SK-N-SH (cell line): ENCODE measurements around the gene CDK9. TPM values are rescaled to one million over a fixed set of nuclear protein-coding genes. Genes with fewer than 3 reads are reported as not detected.
A peak's percentile ranks its signal among the peaks of the same experiment; 100 is the strongest.

Experiments
- CTCF ChIA-PET: fragments of 300-600, 350-600 bp; formaldehyde crosslinking; extraction: SDS; loops from one replicate; lab custom pipeline; 2021; lab: Yijun Ruan, JAX
- POLR2A ChIA-PET: fragments of 350-600 bp; sonication (Branson Sonifier 250); formaldehyde crosslinking; extraction: SDS; loops from one replicate; lab custom pipeline; 2020; ENCODE audit warnings: antibody characterized with exemption, inconsistent platforms; lab: Yijun Ruan, JAX
- DNase-seq: peaks from one replicate; pipeline ENCODE4 v3.0.0; 2012
- H2AFZ ChIP-seq: fragments of 200-600 bp; sonication (generic); 2 replicates; pipeline ENCODE4 v1.8.1; 2016; ENCODE audit warnings: antibody characterized with exemption, mild to moderate bottlenecking, low read depth
- H3F3A ChIP-seq: fragments of 200-600 bp; sonication (generic); replicated peaks from 2 replicates; pipeline ENCODE3; 2016; ENCODE audit warnings: antibody characterized with exemption, mild to moderate bottlenecking; ENCODE audit not compliant: insufficient read depth
- H3K27ac ChIP-seq, 2 experiments: fragments of 200-500 bp in 1 of 2; fragments of 200-600 bp in 1 of 2; sonication (Bioruptor generic) in 1 of 2; sonication (generic), shearing (Covaris generic) in 1 of 2; 2 replicates each; pipeline versions ENCODE4 v1.5.1 to v1.6.1; 2014 to 2016; ENCODE audit warnings: low read depth in 2 of 2, inconsistent platforms in 1 of 2, low read length in 1 of 2, mild to moderate bottlenecking in 1 of 2, mixed read lengths in 1 of 2
- H3K27me3 ChIP-seq: fragments of 200-600 bp; sonication (generic), shearing (Covaris generic); 2 replicates; pipeline ENCODE4 v1.6.1; 2016; ENCODE audit warnings: mixed run types; ENCODE audit not compliant: insufficient read depth
- H3K36me3 ChIP-seq, 2 experiments: fragments of 200-500 bp in 1 of 2; fragments of 200-600 bp in 1 of 2; sonication (Bioruptor generic) in 1 of 2; sonication (generic) in 1 of 2; replicated peaks in 1 of 2; 2 replicates each; pipeline versions ENCODE3 to v1.5.1; 2014 to 2016; ENCODE audit warnings: low read length in 1 of 2, mild to moderate bottlenecking in 1 of 2; ENCODE audit not compliant: insufficient read depth in 2 of 2, control insufficient read depth in 1 of 2
- H3K4me1 ChIP-seq, 2 experiments: fragments of 200-500 bp in 1 of 2; fragments of 200-600 bp in 1 of 2; sonication (Bioruptor generic) in 1 of 2; sonication (generic), shearing (Covaris generic) in 1 of 2; 2 replicates each; pipeline versions ENCODE4 v1.5.1 to v1.6.1; 2014 to 2016; ENCODE audit warnings: low read depth in 1 of 2, low read length in 1 of 2, mixed run types in 1 of 2; ENCODE audit not compliant: insufficient read depth in 2 of 2, control insufficient read depth in 1 of 2
- H3K4me2 ChIP-seq: fragments of 200-600 bp; sonication (generic), shearing (Covaris generic); 2 replicates; pipeline ENCODE4 v1.6.1; 2017; ENCODE audit warnings: mixed run types
- H3K4me3 ChIP-seq, 2 experiments: fragments of 200-500 bp in 1 of 2; fragments of 200-600 bp in 1 of 2; sonication (Bioruptor generic) in 1 of 2; sonication (generic), shearing (Covaris generic) in 1 of 2; 2 replicates each; pipeline versions ENCODE4 v1.5.1 to v1.8.1; 2014 to 2016; ENCODE audit warnings: low read depth in 2 of 2, inconsistent platforms in 1 of 2, low read length in 1 of 2, mild to moderate bottlenecking in 1 of 2, mixed read lengths in 1 of 2, moderate library complexity in 1 of 2
- H3K79me2 ChIP-seq: fragments of 200-600 bp; sonication (generic); 2 replicates; pipeline ENCODE4 v1.8.1; 2017; ENCODE audit warnings: mild to moderate bottlenecking; ENCODE audit not compliant: insufficient read depth
- H3K9ac ChIP-seq: fragments of 200-600 bp; sonication (generic); 2 replicates; pipeline ENCODE4 v1.6.1; 2017; ENCODE audit warnings: mixed run types
- H3K9me2 ChIP-seq: fragments of 200-600 bp; sonication (generic); 2 replicates; pipeline ENCODE4 v1.6.1; 2017; ENCODE audit warnings: mixed run types
- H3K9me3 ChIP-seq: fragments of 200-600 bp; sonication (generic); 2 replicates; pipeline ENCODE4 v1.6.1; 2017; ENCODE audit warnings: mixed run types, mild to moderate bottlenecking, moderate library complexity
- H4K20me1 ChIP-seq: fragments of 200-600 bp; sonication (generic); 2 replicates; pipeline ENCODE4 v1.6.1; 2017; ENCODE audit warnings: mild to moderate bottlenecking, mixed run types; ENCODE audit not compliant: insufficient read depth
- CHD2 ChIP-seq: fragments of 150-350 bp; IDR thresholded peaks from 2 replicates; pipeline ENCODE4 v1.6.1; 2018; ENCODE audit warnings: low read length; ENCODE audit not compliant: partially characterized antibody
- CTCF ChIP-seq: fragments of 200-600 bp; sonication (generic); IDR thresholded peaks from 2 replicates; pipeline ENCODE4 v1.6.1; 2017; ENCODE audit warnings: antibody characterized with exemption, mild to moderate bottlenecking, moderate library complexity
- ELF1 ChIP-seq: IDR thresholded peaks from 2 replicates; pipeline ENCODE4 v1.4.0; 2012
- EP300 ChIP-seq, 2 experiments: IDR thresholded peaks; 2 replicates each; pipeline versions ENCODE4 v1.4.0 to v1.6.1; 2012; ENCODE audit warnings: borderline replicate concordance in 1 of 2, low read depth in 1 of 2, low read length in 1 of 2
- FOXJ3 ChIP-seq: sonication (generic); formaldehyde crosslinking; IDR thresholded peaks from 2 replicates; pipeline ENCODE4 v1.5.1; 2020; ENCODE audit warnings: mild to moderate bottlenecking, missing genetic modification reagents
- IRF3 ChIP-seq: fragments of 150-350 bp; IDR thresholded peaks from 2 replicates; pipeline ENCODE4 v1.6.1; 2016; ENCODE audit warnings: mild to moderate bottlenecking, low read depth, low read length
- MXI1 ChIP-seq: IDR thresholded peaks from 2 replicates; pipeline ENCODE4 v1.6.1; 2012; ENCODE audit warnings: mild to moderate bottlenecking, low read depth, low read length, improper control_type of control experiment
- REST ChIP-seq: IDR thresholded peaks from 2 replicates; pipeline ENCODE4 v1.6.1; 2012; ENCODE audit warnings: mild to moderate bottlenecking, low read depth, low read length, moderate library complexity
- SIN3A ChIP-seq: IDR thresholded peaks from 2 replicates; pipeline ENCODE4 v1.6.1; 2012; ENCODE audit warnings: low read depth, mild to moderate bottlenecking, low read length, moderate library complexity, borderline replicate concordance
- WGBS: methylation state at CpG from one replicate; pipeline ENCODE4 v1.1.6; 2017; ENCODE audit warnings: low lambda C conversion rate; 5-methylcytosine and 5-hydroxymethylcytosine counted together
- polyA plus RNA-seq, 3 experiments: library from polyadenylated mRNA; depleted of rRNA; stranded (reverse); fragments of >200 nt; gene quantifications; 2 replicates each; pipeline ENCODE4 v1.2.3, GENCODE V29; 2012

The CDK9 gene
- polyA plus RNA-seq, 1 of the 3 experiments (the other 2 are of a cell fraction): 82.7 TPM

GRCh38 chr9:127805620-127806019 is 19.8 kb downstream of the CDK9 start:
- no peaks in the 10 kb centered on the region for H3K9me3 ChIP-seq
- no peaks in the 10 kb centered on the region for H3K9me2 ChIP-seq
- H3F3A ChIP-seq: peaks cover 16% of the 10 kb centered on the region
- H4K20me1 ChIP-seq: no peaks in the 10 kb centered on the region
- CTCF ChIA-PET: interaction anchor here (0.6 to 4.0 kb wide), 4 partner anchors 23 to 90 kb away, joined by 3 to 17 read pairs (median 5); partner anchors contain the start of gene PTRH1
- no peak overlapping the region for H3K4me2 ChIP-seq
- POLR2A ChIA-PET: interaction anchor here (0.6 to 1.1 kb wide), 2 partner anchors 10 to 129 kb away, joined by 3 read pairs; no protein-coding TSS in a partner anchor
- 87% methylated on average over 8 of the region's 8 CpGs for WGBS
- TF ChIP-seq CTCF (peak; percentile 59), CHD2 (no peak)
- no peak overlapping the region for H3K9ac ChIP-seq
- peaks cover 35% of the 10 kb centered on the region for H3K79me2 ChIP-seq
- DNase-seq: peak; percentile 62
- H3K27me3 ChIP-seq: no peaks in the 10 kb centered on the region
- H2AFZ ChIP-seq: no peak overlapping the region
- peaks cover 28 to 35% of the 10 kb centered on the region in 2 experiments for H3K36me3 ChIP-seq
- no peak overlapping the region for H3K4me3 ChIP-seq
- H3K4me1 ChIP-seq: peaks cover 13 to 16% of the 10 kb centered on the region in 2 experiments; a peak in 3 of 4 replicates
- no peak overlapping the region for H3K27ac ChIP-seq

GRCh38 chr9:127806871-127807270 is 21.0 kb downstream of the CDK9 start:
- H3F3A ChIP-seq: peaks cover 9% of the 10 kb centered on the region
- no peak for TF ChIP-seq MXI1
- no peak for TF ChIP-seq IRF3
- no peak for TF ChIP-seq EP300 (IDR thresholded peaks at IDR 0.05; ENCODE audit: borderline replicate concordance in 1 of 2, low read depth in 1 of 2, low read length in 1 of 2)
- no peak for TF ChIP-seq REST
- TF ChIP-seq ELF1: no peak
- TF ChIP-seq SIN3A: no peak
- TF ChIP-seq FOXJ3 (CRISPR knock-in tag): no peak
- H3K27ac ChIP-seq: no peak overlapping the region
- no peaks in the 10 kb centered on the region for H3K9me3 ChIP-seq
- H4K20me1 ChIP-seq: no peaks in the 10 kb centered on the region
- CTCF ChIA-PET: interaction anchor here (4.0 kb wide), 1 partner anchor 63 kb away, joined by 17 read pairs; no protein-coding TSS in a partner anchor
- POLR2A ChIA-PET: no interaction called here
- H3K4me2 ChIP-seq: no peak overlapping the region
- peaks cover 12 to 16% of the 10 kb centered on the region in 2 experiments; a peak in 3 of 4 replicates for H3K4me1 ChIP-seq
- peaks cover 35% of the 10 kb centered on the region for H3K79me2 ChIP-seq
- no peak overlapping the region for H2AFZ ChIP-seq
- no peaks in the 10 kb centered on the region for H3K27me3 ChIP-seq
- H3K9me2 ChIP-seq: no peaks in the 10 kb centered on the region
- H3K9ac ChIP-seq: no peak overlapping the region
- no peak overlapping the region for H3K4me3 ChIP-seq
- H3K36me3 ChIP-seq: peaks cover 28 to 41% of the 10 kb centered on the region in 2 experiments
- 91% methylated on average over 7 of the region's 14 CpGs for WGBS
- no peak for DNase-seq
